Stimulated activated CD8-positive, alpha-beta memory T cell treated with anti-CD3 and anti-CD28 coated beads, Interleukin-15, amount 100 ng/mL, for 48 hours (primary cell): ENCODE data around the gene DHX35.

Experiments used
- DNase-seq, 2 donors: peaks; one replicate each; pipeline ENCODE4 v3.0.0-alpha.2; 2020; ENCODE audit warnings: low read depth in 2 of 2

Gene DHX35

GRCh38 chr20:38962044-38962927, at the start of gene DHX35:
TSS of gene DHX35 (plus strand) at chr20:38962344. CDS start at chr20:38962368, 24 bp downstream.
- peak; percentile 97 to 98 for DNase-seq

- no peak for DNase-seq
These were observed 46.8 kb upstream of the DHX35 start for GRCh38 chr20:38915355-38915754.

DNA sequence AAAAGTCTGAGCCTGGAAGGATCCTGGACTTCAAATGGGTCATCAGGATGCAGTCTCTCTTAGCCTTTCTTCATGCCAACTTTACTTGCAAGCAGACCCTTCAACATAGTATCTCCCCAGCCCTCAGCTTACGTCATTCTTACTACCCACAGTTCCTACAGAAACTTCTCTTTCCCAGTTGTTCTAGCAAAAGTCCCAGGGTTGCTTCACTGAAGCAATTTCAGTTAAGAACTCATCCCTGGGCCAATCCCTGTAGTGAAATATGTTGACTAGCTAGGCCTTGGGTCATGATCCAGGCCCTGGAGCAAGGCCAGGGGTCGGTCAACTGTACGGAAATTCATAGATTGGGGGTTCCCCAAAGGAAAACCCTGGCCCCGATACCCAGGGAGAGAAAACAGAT, 44.5 kb upstream of the DHX35 start:
- DNase-seq = no peak

- DNase-seq = no peak
These were observed 44.0 kb upstream of the DHX35 start for GRCh38 chr20:38918172-38918571.

GRCh38 chr20:38919683-38920082, 42.5 kb upstream of the DHX35 start:
- no peak for DNase-seq

DNA sequence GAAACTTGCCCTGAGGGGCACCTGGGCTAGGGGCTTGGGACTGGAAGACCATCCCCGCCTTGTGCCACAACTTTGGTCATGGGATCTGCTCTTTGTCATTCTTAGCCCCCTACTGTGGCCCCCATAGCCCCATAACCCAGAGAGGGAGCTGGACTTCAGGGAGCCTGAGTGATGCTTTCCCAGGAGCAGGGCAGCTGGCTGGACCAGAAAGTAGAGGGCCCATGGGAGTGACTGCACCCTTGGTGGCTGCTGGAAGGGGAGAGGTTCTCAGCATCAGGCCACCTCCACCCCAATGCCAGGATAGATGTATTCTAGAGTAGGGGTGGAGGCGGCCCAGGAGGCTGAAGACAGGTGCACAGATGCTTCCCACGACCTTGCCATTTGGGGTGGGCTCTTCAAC, 41.7 kb upstream of the DHX35 start:
- DNase-seq = no peak

DNA sequence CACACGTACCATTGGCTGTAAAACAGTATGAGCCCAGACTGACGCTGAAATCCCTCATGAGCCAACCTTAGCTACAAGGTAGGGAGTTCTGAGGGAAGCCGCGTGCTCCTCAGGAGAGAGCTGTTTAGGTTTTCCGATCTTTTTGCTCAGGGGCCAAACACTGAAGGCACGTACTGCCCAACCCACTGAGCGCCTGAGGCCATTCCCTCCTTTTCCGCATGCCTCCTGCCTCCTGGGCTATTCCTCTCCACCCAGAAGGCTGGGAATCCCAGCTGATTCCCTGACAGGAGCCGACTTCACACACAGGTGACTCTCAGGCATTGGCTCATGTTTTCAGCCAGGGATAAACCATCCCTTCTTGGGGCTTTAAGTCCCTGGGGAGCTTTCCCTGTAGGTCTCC, 41.3 kb upstream of the DHX35 start:
- no peak for DNase-seq

DNA sequence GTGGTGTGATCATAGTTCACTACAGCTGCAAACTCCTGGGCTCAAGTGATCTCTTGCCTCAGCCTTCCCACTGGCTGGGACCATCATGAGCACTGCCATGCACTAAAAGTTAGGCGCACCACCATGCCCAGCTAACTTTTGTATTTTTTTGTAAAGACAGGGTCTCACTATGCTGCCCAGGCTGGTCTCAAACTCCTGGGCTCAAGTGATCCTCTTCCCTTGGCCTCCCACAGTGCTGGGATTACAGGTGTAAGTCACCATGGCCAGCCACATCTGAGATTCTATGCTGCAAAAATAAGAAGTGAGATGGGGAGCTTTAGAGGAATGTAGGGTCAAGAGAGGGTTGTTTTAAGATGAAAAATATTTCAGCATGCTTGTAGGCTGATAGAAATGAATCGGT, 37.4 kb upstream of the DHX35 start:
- no peak for DNase-seq

- DNase-seq = peak; percentile 96 to 97
These were observed 35.8 kb upstream of the DHX35 start, which contains the start of gene FAM83D for GRCh38 chr20:38926142-38926933. TSS of gene FAM83D (plus strand) at chr20:38926417. CDS start at chr20:38926443, 26 bp downstream.

- no peak for DNase-seq
These were observed 35.1 kb upstream of the DHX35 start for GRCh38 chr20:38926934-38927616.

DNA sequence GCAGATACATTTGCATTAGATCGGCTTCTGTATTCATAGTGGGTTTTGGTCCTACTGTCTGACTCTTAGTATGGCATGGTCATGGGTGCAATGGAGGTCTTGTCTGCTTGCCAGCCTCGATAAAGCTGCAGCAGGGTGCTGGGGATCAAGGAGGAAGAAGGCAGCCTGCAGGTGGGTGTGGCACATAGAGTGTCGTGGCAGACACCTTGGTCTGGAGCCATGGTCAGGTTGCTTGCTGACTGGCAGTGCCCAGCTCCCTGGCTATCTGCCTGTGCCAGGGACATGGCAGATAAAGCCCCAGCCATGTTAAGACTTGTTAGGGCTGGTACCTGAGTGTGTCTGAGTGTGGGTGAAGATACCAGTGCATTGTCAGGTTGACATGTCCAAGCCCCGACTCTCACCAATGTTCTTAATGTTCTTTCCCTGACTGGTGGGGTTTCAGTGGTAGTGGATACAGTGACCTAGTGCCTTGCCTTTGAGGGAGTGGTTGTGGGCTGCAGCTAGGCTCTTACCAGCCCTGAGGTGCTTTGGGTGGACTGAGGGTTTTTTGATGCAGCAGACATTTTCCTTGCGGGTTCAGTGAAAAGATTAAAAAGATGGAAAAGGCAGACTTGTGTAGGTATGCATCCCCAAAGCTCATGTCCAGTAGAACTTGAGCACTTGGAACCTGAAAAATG, 34.1 kb upstream of the DHX35 start:
- no peak for DNase-seq

DNA sequence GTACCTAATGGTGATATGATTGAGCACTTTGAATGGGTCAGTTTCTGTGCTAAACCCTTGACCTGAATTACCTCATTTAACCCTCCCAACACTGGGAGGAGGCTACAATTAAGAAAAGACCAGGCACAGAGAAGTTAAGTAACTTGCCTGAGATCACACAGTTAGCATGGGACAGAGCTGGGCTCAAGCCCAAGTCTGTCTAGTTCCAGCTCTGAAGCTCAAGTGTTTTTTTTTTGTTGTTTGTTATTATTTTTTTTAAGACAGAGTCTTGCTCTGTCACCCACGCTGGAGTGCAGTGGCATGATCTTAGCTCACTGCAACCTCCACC, 31.9 kb upstream of the DHX35 start:
- no peak for DNase-seq

DNA sequence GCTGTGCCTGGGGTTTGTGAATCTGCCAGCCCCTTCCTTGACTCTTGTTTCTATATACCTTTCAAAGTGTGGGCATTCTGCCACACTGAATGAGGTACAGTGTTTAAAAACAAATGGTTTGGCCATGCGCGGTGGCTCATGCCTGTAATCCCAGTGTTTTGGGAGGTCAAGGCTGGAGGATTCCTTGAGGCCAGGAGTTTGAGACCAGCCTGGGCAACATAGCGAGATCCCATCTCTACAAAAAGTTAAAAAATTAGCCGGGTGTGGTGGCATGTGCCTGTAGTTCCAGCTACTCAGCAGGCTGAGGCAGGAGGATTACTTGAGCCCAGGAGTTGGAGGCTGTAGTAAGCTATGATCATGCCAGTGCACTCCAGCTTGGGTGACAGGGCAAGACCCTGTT, 30.2 kb upstream of the DHX35 start:
- no peak for DNase-seq

DNA sequence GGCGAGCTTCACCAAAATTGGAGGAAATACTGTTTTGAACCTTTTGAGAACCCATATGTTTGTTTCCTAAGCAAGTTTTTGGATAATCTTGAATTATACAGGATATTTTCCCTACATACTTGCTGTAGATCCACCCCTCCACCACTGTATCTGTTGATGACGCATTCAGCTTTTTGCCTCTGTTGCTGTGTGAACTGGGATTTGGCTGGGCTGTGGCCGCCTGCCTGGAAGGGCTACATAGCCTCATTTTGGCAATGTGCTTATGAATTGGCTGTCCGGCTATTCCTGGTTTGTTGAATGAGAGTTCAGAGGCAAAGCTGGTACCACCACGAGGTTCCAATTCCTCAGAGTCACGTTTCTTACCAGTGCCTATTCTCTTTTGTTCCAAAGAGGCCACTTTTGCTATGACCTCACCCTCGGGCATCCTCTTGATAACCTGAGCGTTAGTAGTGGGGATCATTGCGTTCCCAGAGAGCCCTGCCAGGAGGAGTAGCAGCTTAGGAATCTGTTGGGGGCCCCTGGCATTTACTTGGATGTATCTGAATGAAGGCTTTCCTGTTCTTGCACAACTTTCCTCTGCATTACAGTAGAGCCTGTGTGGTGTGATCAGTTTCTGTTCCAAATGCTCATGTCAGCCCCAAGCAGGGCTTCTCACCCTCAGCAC, 29.6 kb upstream of the DHX35 start:
- DNase-seq = no peak

- no peak for DNase-seq
These were observed 27.6 kb upstream of the DHX35 start for GRCh38 chr20:38934530-38934929.

DNA sequence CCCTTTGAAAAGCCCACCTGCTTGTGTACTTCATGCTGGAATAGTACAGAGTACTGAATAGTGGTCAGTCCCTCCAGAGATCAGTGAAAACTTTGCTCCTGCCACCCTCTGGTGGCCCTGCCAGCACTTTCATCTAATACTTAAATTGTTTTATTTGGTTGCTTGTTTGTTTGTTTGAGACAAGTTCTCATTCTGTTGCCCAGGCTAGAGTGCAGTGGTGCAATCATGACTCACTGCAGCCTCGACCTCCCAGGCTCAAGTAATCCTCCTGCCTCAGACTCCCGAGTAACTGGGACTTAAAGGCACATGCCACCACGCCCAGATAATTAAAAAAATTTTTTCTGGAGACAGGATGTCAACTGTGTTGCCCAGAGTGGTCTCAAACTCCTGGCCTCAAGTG, 26.9 kb upstream of the DHX35 start:
- no peak for DNase-seq

- no peak for DNase-seq
These were observed 26.2 kb upstream of the DHX35 start for GRCh38 chr20:38935967-38936407.

DNA sequence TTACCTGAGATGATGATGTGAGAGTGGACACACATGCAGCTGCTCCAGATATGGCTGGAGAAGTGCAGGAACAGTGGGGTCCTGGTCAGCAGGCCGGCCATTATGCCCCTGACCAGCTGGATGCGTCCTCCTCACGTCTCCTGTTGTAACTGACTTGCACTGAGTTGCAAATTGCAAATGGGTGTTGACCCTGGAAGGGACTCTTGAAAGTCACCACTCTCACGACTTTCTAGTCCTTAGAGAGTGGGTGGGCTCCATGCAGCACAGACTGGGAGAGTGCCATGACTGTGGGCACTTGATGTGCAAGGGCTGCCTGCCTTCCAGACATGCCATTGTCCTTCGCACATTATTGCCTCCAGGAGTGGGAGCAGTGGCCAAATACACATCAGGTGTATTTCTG, 25.1 kb upstream of the DHX35 start:
- DNase-seq = no peak

- no peak for DNase-seq
These were observed 24.1 kb upstream of the DHX35 start for GRCh38 chr20:38937978-38938473.

- no peak for DNase-seq
These were observed 22.5 kb upstream of the DHX35 start for GRCh38 chr20:38939686-38940085.

DNA sequence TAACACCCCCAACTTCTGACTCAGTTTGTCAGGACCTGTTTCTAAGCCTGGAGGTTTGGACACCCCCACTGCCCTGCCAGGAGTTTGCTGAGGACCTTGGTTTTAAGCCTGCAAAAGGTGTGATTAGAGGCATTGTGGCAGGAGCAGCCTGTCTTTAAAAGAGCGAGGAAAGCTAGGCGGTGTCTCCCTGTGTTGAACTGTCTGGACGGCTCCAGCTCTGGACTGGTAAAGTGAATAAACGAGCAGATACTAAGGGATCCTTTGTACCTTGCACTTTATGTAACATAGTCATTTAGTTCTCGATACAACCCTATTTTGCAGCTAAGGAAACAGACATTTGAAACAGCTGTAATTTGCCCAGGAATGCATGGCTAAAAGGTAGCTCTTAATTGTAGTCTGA, 21.5 kb upstream of the DHX35 start:
- DNase-seq = no peak
